ENCODE data around the gene NOC4L.

DNA sequence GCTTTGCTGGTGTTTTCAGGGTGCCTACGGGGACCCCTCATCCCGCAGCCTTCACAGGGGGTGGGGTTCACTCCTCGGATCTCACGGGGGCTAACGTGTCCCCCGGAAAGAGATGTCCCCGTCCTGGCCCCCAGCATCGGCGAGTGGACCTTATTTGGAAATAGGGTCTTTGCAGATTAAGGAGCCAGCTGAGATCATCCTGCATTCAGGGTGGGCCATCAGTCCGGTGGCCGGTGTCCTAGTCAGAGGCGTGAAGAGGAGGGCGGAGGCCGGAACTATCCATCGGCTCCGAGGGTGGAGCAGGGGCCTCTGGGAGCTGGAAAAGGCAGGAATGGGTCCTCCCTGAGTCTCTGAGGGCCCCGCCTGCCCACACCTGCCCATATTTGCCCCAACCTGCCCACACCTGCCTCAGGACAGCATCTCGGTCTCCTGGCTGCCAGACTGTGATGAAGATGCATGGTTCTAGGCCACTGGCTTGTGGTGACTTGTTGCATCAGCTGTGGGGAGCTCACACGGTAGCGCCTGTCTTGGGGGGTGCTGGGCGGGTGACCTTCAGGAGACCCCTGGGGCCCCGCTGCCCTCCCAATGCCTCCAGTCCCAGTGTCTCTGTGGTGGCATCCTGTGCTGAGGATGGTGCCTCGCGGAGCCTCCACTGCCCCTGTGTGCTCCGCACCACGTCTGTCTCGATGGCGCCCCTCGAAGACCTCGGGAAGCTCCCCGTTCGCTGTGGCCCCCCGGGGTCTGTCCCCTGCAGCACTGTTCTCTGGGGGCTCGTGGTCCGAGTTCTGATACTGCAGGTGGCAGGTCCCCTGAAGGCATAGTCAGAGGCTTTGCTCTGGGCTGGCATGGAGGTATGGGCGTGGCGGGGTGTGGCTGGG, 14.7 kb downstream of the NOC4L start:
- TF ChIP-seq, protein P1, sequence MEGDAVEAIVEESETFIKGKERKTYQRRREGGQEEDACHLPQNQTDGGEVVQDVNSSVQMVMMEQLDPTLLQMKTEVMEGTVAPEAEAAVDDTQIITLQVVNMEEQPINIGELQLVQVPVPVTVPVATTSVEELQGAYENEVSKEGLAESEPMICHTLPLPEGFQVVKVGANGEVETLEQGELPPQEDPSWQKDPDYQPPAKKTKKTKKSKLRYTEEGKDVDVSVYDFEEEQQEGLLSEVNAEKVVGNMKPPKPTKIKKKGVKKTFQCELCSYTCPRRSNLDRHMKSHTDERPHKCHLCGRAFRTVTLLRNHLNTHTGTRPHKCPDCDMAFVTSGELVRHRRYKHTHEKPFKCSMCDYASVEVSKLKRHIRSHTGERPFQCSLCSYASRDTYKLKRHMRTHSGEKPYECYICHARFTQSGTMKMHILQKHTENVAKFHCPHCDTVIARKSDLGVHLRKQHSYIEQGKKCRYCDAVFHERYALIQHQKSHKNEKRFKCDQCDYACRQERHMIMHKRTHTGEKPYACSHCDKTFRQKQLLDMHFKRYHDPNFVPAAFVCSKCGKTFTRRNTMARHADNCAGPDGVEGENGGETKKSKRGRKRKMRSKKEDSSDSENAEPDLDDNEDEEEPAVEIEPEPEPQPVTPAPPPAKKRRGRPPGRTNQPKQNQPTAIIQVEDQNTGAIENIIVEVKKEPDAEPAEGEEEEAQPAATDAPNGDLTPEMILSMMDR (conservative IDR thresholded peaks at IDR 0.05; ENCODE audit: low read length): no peak
- TF ChIP-seq EZH2phosphoT487 (IDR thresholded peaks at IDR 0.05; ENCODE audit: borderline replicate concordance, low read depth, low read length): no peak
